Osteocyte (in vitro differentiated cells): ENCODE measurements around the gene GDPD3. TPM values are rescaled to one million over a fixed set of nuclear protein-coding genes. Genes with fewer than 3 reads are reported as not detected.

ENCODE experiments used
- DNase-seq: peaks from one replicate; pipeline ENCODE4 v3.0.0; 2021; ENCODE audit warnings: mixed read lengths; ENCODE audit not compliant: unreplicated experiment; ENCODE audit errors: extremely low spot score
- H3K27ac Mint-ChIP-seq: one replicate; pipeline ENCODE4 v1.8.0; 2021; ENCODE audit warnings: mild to moderate bottlenecking, mixed read lengths; ENCODE audit not compliant: unreplicated experiment
- H3K27me3 Mint-ChIP-seq: one replicate; pipeline ENCODE4 v1.8.0; 2021; ENCODE audit warnings: mixed read lengths; ENCODE audit not compliant: unreplicated experiment
- H3K36me3 Mint-ChIP-seq: one replicate; pipeline ENCODE4 v1.8.0; 2021; ENCODE audit warnings: mixed read lengths; ENCODE audit not compliant: unreplicated experiment
- H3K4me1 Mint-ChIP-seq: one replicate; pipeline ENCODE4 v1.8.0; 2021; ENCODE audit warnings: mixed read lengths; ENCODE audit not compliant: unreplicated experiment
- H3K4me3 Mint-ChIP-seq: one replicate; pipeline ENCODE4 v1.8.0; 2021; ENCODE audit warnings: mild to moderate bottlenecking, moderate library complexity, mixed read lengths; ENCODE audit not compliant: unreplicated experiment
- H3K9me3 Mint-ChIP-seq: one replicate; pipeline ENCODE4 v1.8.0; 2021; ENCODE audit warnings: mixed read lengths; ENCODE audit not compliant: unreplicated experiment
- CTCF ChIP-seq: fragments of 200-600 bp; sonication (generic); IDR thresholded peaks from 2 replicates; pipeline ENCODE4 v1.5.0; 2021; ENCODE audit warnings: antibody characterized with exemption, mild to moderate bottlenecking, moderate library complexity
- long read RNA-seq: library from polyadenylated mRNA; unstranded; transcript quantifications from one replicate; pipeline ENCODE4 v2.0.0, GENCODE V29; 2021
- total RNA-seq: library from RNA; stranded (reverse); gene quantifications from 2 replicates; pipeline ENCODE4 v1.2.1, GENCODE V29; 2021

Gene GDPD3, protein sequence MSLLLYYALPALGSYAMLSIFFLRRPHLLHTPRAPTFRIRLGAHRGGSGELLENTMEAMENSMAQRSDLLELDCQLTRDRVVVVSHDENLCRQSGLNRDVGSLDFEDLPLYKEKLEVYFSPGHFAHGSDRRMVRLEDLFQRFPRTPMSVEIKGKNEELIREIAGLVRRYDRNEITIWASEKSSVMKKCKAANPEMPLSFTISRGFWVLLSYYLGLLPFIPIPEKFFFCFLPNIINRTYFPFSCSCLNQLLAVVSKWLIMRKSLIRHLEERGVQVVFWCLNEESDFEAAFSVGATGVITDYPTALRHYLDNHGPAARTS
- total RNA-seq = 3.2 and 3.6 TPM in 2 replicates
- long read RNA-seq = 0 reads

- peaks cover 8% of the 10 kb centered on the region for H3K4me1 Mint-ChIP-seq
- no peak for TF ChIP-seq CTCF
- H3K9me3 Mint-ChIP-seq = no peaks in the 10 kb centered on the region
- no peak within 1 kb of the TSS for H3K4me3 Mint-ChIP-seq
- peaks cover 10% of the 10 kb centered on the region for H3K36me3 Mint-ChIP-seq
- no peak for DNase-seq
- peak within 1 kb of the TSS; percentile 47 for H3K27ac Mint-ChIP-seq
- H3K27me3 Mint-ChIP-seq = no peaks in the 10 kb centered on the region
Observed at GRCh38 chr16:30113031-30113710, at the start of gene GDPD3. GDPD3 (minus strand) TSS chr16:30113537; CDS start chr16:30113478, 59 bp downstream.

- no peaks in the 10 kb centered on the region for H3K4me1 Mint-ChIP-seq
- H3K27me3 Mint-ChIP-seq = peaks cover 4% of the 10 kb centered on the region
- no peaks in the 10 kb centered on the region for H3K9me3 Mint-ChIP-seq
- no peak for DNase-seq
- no peak overlapping the region for H3K4me3 Mint-ChIP-seq
- H3K36me3 Mint-ChIP-seq = no peaks in the 10 kb centered on the region
- no peak for TF ChIP-seq CTCF
- no peak overlapping the region for H3K27ac Mint-ChIP-seq
Observed at GRCh38 chr16:30157214-30157613, 43.9 kb upstream of the GDPD3 start.

GRCh38 chr16:30155188-30155587, 41.9 kb upstream of the GDPD3 start:
- no peak for TF ChIP-seq CTCF
- peaks cover 4% of the 10 kb centered on the region for H3K27me3 Mint-ChIP-seq

GRCh38 chr16:30152517-30152916, 39.2 kb upstream of the GDPD3 start:
- Mint-ChIP-seq H3K9me3 (peaks cover 9% of the 10 kb centered on the region), H3K27me3 (peaks cover 4% of the 10 kb centered on the region), H3K36me3 (peaks cover 3% of the 10 kb centered on the region), H3K4me3 (no peak overlapping the region), H3K27ac (no peak overlapping the region), H3K4me1 (no peaks in the 10 kb centered on the region)
- no peak for DNase-seq
- no peak for TF ChIP-seq CTCF

More at GRCh38 chr16:30155188-30155587, 41.9 kb upstream of the GDPD3 start:
- Mint-ChIP-seq H3K4me3 (no peak overlapping the region), H3K27ac (no peak overlapping the region), H3K9me3 (no peaks in the 10 kb centered on the region), H3K4me1 (no peaks in the 10 kb centered on the region), H3K36me3 (no peaks in the 10 kb centered on the region)
- no peak for DNase-seq

GRCh38 chr16:30151091-30151490, 37.8 kb upstream of the GDPD3 start:
- H3K27ac Mint-ChIP-seq = no peak overlapping the region
- H3K9me3 Mint-ChIP-seq = peaks cover 9% of the 10 kb centered on the region
- peaks cover 3% of the 10 kb centered on the region for H3K36me3 Mint-ChIP-seq
- H3K4me3 Mint-ChIP-seq = no peak overlapping the region
- no peak for DNase-seq
- TF ChIP-seq CTCF = no peak
- no peaks in the 10 kb centered on the region for H3K27me3 Mint-ChIP-seq
- no peaks in the 10 kb centered on the region for H3K4me1 Mint-ChIP-seq
